HEK293 (cell line): Measurements from ENCODE around the gene LDLRAD4.

Source experiments
- CTCF ChIP-seq: fragments of 450-650 bp; formaldehyde crosslinking; IDR thresholded peaks from 2 replicates; pipeline ENCODE4 v1.5.1; 2016; ENCODE audit warnings: missing biosample characterization, missing genetic modification characterization
- KLF16 ChIP-seq: fragments of 450-650 bp; formaldehyde crosslinking; IDR thresholded peaks from 2 replicates; pipeline ENCODE4 v1.5.1; 2017; ENCODE audit warnings: missing biosample characterization, missing genetic modification characterization
- MZF1 ChIP-seq: fragments of 450-650 bp; formaldehyde crosslinking; IDR thresholded peaks from 2 replicates; pipeline ENCODE4 v1.5.1; 2017; ENCODE audit warnings: missing biosample characterization, missing genetic modification characterization, borderline replicate concordance
- PRDM1 ChIP-seq: fragments of 450-650 bp; formaldehyde crosslinking; IDR thresholded peaks from 2 replicates; pipeline ENCODE4; 2016; ENCODE audit warnings: missing biosample characterization, missing genetic modification characterization
- TCF7L2 ChIP-seq: IDR thresholded peaks from 2 replicates; pipeline ENCODE4 v1.6.1; 2011; ENCODE audit warnings: low read depth, mild to moderate bottlenecking, inconsistent platforms, low read length, moderate library complexity, borderline replicate concordance
- ZFP69B ChIP-seq: fragments of 450-650 bp; formaldehyde crosslinking; IDR thresholded peaks from 2 replicates; pipeline ENCODE4 v1.5.1; 2016; ENCODE audit warnings: missing biosample characterization, missing genetic modification characterization
- TF ChIP-seq, protein P1 (sequence below): fragments of 450-650 bp; formaldehyde crosslinking; IDR thresholded peaks from 2 replicates; pipeline ENCODE4 v1.5.1; 2016; ENCODE audit warnings: missing biosample characterization, missing genetic modification characterization, low read depth
- TF ChIP-seq, protein P2 (sequence below): fragments of 450-650 bp; formaldehyde crosslinking; IDR thresholded peaks from 2 replicates; pipeline ENCODE4 v1.5.1; 2016; ENCODE audit warnings: missing biosample characterization, missing genetic modification characterization
- TF ChIP-seq, protein P3 (sequence below): fragments of 450-650 bp; formaldehyde crosslinking; IDR thresholded peaks from 2 replicates; pipeline ENCODE4 v1.5.1; 2016; ENCODE audit warnings: missing biosample characterization, missing genetic modification characterization
- TF ChIP-seq, protein P4 (sequence below): sonication (generic); formaldehyde crosslinking; IDR thresholded peaks from 2 replicates; pipeline ENCODE4 v1.8.1; 2022; ENCODE audit warnings: mild to moderate bottlenecking, moderate library complexity, missing genetic modification reagents

- TF ChIP-seq, protein P1, sequence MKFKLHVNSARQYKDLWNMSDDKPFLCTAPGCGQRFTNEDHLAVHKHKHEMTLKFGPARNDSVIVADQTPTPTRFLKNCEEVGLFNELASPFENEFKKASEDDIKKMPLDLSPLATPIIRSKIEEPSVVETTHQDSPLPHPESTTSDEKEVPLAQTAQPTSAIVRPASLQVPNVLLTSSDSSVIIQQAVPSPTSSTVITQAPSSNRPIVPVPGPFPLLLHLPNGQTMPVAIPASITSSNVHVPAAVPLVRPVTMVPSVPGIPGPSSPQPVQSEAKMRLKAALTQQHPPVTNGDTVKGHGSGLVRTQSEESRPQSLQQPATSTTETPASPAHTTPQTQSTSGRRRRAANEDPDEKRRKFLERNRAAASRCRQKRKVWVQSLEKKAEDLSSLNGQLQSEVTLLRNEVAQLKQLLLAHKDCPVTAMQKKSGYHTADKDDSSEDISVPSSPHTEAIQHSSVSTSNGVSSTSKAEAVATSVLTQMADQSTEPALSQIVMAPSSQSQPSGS (tag by site-specific recombination): no peak
- TF ChIP-seq CTCF (no peak), TCF7L2 (no peak), KLF16 (no peak), ZFP69B (tag by site-specific recombination) (no peak), MZF1 (no peak), PRDM1 (no peak)
- TF ChIP-seq, protein P2, sequence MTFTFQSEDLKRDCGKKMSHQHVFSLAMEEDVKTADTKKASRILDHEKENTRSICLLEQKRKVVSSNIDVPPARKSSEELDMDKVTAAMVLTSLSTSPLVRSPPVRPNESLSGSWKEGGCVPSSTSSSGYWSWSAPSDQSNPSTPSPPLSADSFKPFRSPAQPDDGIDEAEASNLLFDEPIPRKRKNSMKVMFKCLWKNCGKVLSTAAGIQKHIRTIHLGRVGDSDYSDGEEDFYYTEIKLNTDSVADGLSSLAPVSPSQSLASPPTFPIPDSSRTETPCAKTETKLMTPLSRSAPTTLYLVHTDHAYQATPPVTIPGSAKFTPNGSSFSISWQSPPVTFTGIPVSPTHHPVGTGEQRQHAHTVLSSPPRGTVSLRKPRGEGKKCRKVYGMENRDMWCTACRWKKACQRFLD (tag by site-specific recombination): no peak
- TF ChIP-seq, protein P3, sequence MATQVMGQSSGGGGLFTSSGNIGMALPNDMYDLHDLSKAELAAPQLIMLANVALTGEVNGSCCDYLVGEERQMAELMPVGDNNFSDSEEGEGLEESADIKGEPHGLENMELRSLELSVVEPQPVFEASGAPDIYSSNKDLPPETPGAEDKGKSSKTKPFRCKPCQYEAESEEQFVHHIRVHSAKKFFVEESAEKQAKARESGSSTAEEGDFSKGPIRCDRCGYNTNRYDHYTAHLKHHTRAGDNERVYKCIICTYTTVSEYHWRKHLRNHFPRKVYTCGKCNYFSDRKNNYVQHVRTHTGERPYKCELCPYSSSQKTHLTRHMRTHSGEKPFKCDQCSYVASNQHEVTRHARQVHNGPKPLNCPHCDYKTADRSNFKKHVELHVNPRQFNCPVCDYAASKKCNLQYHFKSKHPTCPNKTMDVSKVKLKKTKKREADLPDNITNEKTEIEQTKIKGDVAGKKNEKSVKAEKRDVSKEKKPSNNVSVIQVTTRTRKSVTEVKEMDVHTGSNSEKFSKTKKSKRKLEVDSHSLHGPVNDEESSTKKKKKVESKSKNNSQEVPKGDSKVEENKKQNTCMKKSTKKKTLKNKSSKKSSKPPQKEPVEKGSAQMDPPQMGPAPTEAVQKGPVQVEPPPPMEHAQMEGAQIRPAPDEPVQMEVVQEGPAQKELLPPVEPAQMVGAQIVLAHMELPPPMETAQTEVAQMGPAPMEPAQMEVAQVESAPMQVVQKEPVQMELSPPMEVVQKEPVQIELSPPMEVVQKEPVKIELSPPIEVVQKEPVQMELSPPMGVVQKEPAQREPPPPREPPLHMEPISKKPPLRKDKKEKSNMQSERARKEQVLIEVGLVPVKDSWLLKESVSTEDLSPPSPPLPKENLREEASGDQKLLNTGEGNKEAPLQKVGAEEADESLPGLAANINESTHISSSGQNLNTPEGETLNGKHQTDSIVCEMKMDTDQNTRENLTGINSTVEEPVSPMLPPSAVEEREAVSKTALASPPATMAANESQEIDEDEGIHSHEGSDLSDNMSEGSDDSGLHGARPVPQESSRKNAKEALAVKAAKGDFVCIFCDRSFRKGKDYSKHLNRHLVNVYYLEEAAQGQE (tag by site-specific recombination): no peak
- TF ChIP-seq, protein P4, sequence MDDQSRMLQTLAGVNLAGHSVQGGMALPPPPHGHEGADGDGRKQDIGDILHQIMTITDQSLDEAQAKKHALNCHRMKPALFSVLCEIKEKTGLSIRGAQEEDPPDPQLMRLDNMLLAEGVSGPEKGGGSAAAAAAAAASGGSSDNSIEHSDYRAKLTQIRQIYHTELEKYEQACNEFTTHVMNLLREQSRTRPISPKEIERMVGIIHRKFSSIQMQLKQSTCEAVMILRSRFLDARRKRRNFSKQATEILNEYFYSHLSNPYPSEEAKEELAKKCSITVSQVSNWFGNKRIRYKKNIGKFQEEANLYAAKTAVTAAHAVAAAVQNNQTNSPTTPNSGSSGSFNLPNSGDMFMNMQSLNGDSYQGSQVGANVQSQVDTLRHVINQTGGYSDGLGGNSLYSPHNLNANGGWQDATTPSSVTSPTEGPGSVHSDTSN (CRISPR knock-in tag): no peak
Measured at GRCh38 chr18:13430663-13431062, 212.1 kb downstream of the LDLRAD4 start.
